ENCODE measurements around the gene EXPH5. TPM values are rescaled to one million over a fixed set of nuclear protein-coding genes. Genes with fewer than 3 reads are reported as not detected.
A peak's percentile ranks its signal among the peaks of the same experiment; 100 is the strongest.
"Not testable (repeated sequence)": the region's sequence is repeated elsewhere in the genome, so short reads cannot be mapped to it uniquely, and the experiment has no call there.

EXPH5 gene
- total RNA-seq (2014; rRNA removed; shearing (Covaris generic)) = 0.49 and 2.1 TPM in 2 replicates

GRCh38 chr11:108593214-108593922 lies at the start of gene EXPH5:
EXPH5 (minus strand) TSS chr11:108593768; CDS start chr11:108593536, 232 bp downstream.
- peak; percentile 85 for DNase-seq (ENCODE audit: low spot score)

- not testable (repeated sequence) for DNase-seq (ENCODE audit: low spot score)
Observed at GRCh38 chr11:108641752-108642151, 48.2 kb upstream of the EXPH5 start.

- no peak for DNase-seq (ENCODE audit: low spot score)
Observed at GRCh38 chr11:108639146-108639545, 45.6 kb upstream of the EXPH5 start.

GRCh38 chr11:108636222-108636621 lies 42.7 kb upstream of the EXPH5 start:
- no peak for DNase-seq (ENCODE audit: low spot score)

- DNase-seq (ENCODE audit: low spot score) = no peak
Observed at GRCh38 chr11:108635106-108635505, 41.5 kb upstream of the EXPH5 start.

GRCh38 chr11:108632041-108632704 lies 38.6 kb upstream of the EXPH5 start:
- no peak for DNase-seq (ENCODE audit: low spot score)

GRCh38 chr11:108629274-108629673 lies 35.7 kb upstream of the EXPH5 start:
- DNase-seq (ENCODE audit: low spot score) = no peak

GRCh38 chr11:108628812-108629211 lies 35.2 kb upstream of the EXPH5 start:
- no peak for DNase-seq (ENCODE audit: low spot score)

- no peak for DNase-seq (ENCODE audit: low spot score)
Observed at GRCh38 chr11:108628326-108628725, 34.8 kb upstream of the EXPH5 start.

GRCh38 chr11:108624196-108624925 lies 30.8 kb upstream of the EXPH5 start:
- DNase-seq (ENCODE audit: low spot score) = no peak

GRCh38 chr11:108622341-108622740 lies 28.8 kb upstream of the EXPH5 start:
- DNase-seq (ENCODE audit: low spot score) = no peak

GRCh38 chr11:108620958-108621772 lies 27.6 kb upstream of the EXPH5 start:
- no peak for DNase-seq (ENCODE audit: low spot score)

- DNase-seq (ENCODE audit: low spot score) = no peak
Observed at GRCh38 chr11:108618529-108618928, 25.0 kb upstream of the EXPH5 start.

- no peak for DNase-seq (ENCODE audit: low spot score)
Observed at GRCh38 chr11:108617055-108617454, 23.5 kb upstream of the EXPH5 start.

- peak; percentile 74 for DNase-seq (ENCODE audit: low spot score)
Observed at GRCh38 chr11:108616549-108616948, 23.0 kb upstream of the EXPH5 start.

- no peak for DNase-seq (ENCODE audit: low spot score)
Observed at GRCh38 chr11:108614086-108614485, 20.5 kb upstream of the EXPH5 start.

GRCh38 chr11:108609682-108610081 lies 16.1 kb upstream of the EXPH5 start:
- DNase-seq (ENCODE audit: low spot score) = peak; percentile 13

GRCh38 chr11:108608548-108608947 lies 15.0 kb upstream of the EXPH5 start:
- no peak for DNase-seq (ENCODE audit: low spot score)

- DNase-seq (ENCODE audit: low spot score) = no peak
Observed at GRCh38 chr11:108606495-108607160, 13.1 kb upstream of the EXPH5 start.

- no peak for DNase-seq (ENCODE audit: low spot score)
Observed at GRCh38 chr11:108606070-108606469, 12.5 kb upstream of the EXPH5 start.

- DNase-seq (ENCODE audit: low spot score) = not testable (repeated sequence)
Observed at GRCh38 chr11:108602818-108603217, 9.2 kb upstream of the EXPH5 start.
